Muscle layer of duodenum (tissue), 2 donors: ENCODE results near the gene TUSC2.
A peak's percentile ranks its signal among the peaks of the same experiment; 100 is the strongest.

Source experiments
- H3K27ac ChIP-seq: one replicate; pipeline ENCODE4 v1.7.0; 2013; ENCODE audit warnings: mild to moderate bottlenecking, low read length
- H3K27me3 ChIP-seq: one replicate; pipeline ENCODE4 v1.7.0; 2013; ENCODE audit warnings: low read depth, mild to moderate bottlenecking, control low read depth, low read length
- H3K36me3 ChIP-seq, 2 donors: one replicate each; pipeline ENCODE4 v1.7.0; 2013; ENCODE audit warnings: low read length in 2 of 2, control low read depth in 1 of 2, mild to moderate bottlenecking in 1 of 2; ENCODE audit not compliant: insufficient read depth in 2 of 2, control insufficient read depth in 1 of 2
- H3K4me1 ChIP-seq, 2 donors: one replicate each; pipeline ENCODE4 v1.7.0; 2013; ENCODE audit warnings: low read length in 2 of 2, mild to moderate bottlenecking in 2 of 2, control low read depth in 1 of 2, moderate library complexity in 1 of 2; ENCODE audit not compliant: insufficient read depth in 2 of 2, control insufficient read depth in 1 of 2
- H3K4me3 ChIP-seq, 2 donors: one replicate each; pipeline ENCODE4 v1.7.0; 2013; ENCODE audit warnings: low read length in 2 of 2, low read depth in 1 of 2, mild to moderate bottlenecking in 1 of 2
- H3K9me3 ChIP-seq, 2 donors: one replicate each; pipeline ENCODE4 v1.7.0; 2013; ENCODE audit warnings: low read length in 2 of 2, control low read depth in 1 of 2, mild to moderate bottlenecking in 1 of 2; ENCODE audit not compliant: control insufficient read depth in 1 of 2
- donor health status: healthy.

Gene TUSC2

DNA sequence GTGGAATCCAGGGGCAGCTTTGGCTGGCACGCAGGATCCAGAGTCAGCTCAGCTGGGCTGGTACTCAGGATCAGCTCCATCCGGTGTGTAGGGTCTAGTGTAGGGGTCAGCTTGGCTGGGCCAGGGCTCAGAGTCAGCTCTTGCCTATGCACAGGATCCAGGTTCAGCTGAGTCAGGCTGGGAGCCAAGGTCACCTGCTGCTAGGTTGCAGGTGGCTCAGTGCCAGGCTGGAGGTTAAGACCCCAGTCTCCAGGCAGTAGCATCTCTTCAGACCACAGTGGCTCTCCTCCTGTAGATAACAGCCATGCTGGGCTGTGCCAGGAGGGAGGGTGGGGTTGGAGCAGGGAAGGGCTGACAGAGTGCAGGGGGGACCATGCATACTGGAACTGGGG lies 30.6 kb downstream of the TUSC2 start:
- peaks cover 22 to 38% of the 10 kb centered on the region in 2 donors for H3K4me1 ChIP-seq
- H3K27ac ChIP-seq: no peak overlapping the region

DNA sequence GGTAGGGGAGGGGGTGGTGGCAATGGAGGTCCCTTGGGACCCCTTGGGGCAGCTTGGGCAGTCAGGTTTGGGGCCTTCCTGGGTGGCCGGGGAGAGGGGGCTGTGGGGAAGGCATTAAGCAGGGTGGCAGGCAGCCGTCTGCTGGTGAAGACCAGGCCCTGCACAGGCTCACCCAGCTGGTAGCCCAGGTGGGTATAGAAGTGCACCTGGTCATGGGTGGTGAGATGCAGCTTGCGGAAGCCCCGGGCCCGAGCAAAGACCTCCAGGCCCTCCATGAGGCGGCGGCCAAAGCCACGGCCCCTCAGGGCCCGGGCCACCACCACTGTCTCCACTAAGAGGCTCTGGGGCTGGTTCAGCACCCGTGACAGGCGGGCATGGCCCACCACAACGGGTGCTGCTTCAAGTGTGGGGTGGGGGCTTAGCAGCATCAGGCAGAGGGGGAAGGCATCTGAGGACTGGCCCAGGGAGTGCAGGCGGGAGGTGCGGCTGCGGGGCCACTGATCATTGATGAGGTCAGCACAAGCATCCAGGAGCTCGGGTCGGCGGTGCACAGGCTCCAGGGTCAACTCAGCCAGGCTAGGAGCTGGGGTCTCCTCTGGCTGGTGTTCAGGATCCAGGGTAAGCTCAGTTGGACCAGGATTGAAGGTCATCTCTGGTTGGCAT lies 31.2 kb downstream of the TUSC2 start:
- no peaks in the 10 kb centered on the region for H3K9me3 ChIP-seq
- no peak overlapping the region for H3K4me3 ChIP-seq
- H3K27me3 ChIP-seq: no peaks in the 10 kb centered on the region
- no peak overlapping the region for H3K27ac ChIP-seq
- H3K4me1 ChIP-seq: peaks cover 22 to 38% of the 10 kb centered on the region in 2 donors
- no peaks in the 10 kb centered on the region for H3K36me3 ChIP-seq

More for the DNA sequence above, 30.6 kb downstream of the TUSC2 start:
- Histone ChIP-seq H3K4me3 (no peak overlapping the region), H3K36me3 (no peaks in the 10 kb centered on the region), H3K27me3 (no peaks in the 10 kb centered on the region), H3K9me3 (no peaks in the 10 kb centered on the region)

DNA sequence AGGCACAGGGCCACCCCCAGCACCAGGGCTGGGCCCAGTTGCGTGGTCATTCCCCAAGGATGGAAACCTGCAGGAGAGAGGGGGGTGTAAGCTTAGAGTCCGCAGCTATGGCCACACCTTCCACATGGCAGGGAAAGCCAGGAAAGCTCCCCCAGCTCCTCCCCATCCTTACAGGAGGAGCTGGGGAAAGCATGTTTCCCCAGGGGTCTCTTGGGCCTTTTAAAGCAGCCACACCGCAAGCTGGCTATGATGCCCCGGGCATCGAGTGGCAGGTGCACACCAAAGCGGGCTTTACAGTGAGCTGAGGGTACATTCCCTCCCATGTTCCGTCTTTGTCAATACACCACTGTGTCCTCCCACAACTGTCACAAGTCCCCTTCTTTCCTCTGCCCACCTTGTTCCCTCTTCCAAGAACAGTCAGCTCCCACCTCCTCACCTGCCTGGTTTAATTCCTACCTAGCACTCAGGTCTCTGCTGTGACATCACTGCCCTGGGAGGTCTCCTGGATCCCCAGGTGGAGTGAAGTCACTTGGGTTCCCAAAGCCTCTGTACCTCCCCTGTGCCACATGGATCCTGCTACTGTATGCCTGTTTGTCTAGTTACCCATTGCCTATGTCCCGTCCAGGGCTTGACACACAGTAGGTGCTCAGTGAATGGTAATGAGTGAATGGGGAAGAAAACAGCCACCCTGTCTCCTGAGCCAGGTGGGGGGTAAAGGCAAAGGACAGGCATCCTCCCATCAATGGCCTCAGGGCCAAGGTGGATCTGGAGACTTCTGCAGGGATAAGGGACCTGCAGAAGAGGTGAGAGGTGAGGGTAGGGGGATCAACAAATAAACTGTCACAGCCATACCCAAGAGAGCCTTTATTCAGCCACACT lies 32.2 kb downstream of the TUSC2 start:
- H3K36me3 ChIP-seq: no peaks in the 10 kb centered on the region
- no peak overlapping the region for H3K27ac ChIP-seq
- H3K4me3 ChIP-seq: no peak overlapping the region
- no peaks in the 10 kb centered on the region for H3K27me3 ChIP-seq
- peaks cover 19 to 44% of the 10 kb centered on the region in 2 donors for H3K4me1 ChIP-seq
- H3K9me3 ChIP-seq: no peaks in the 10 kb centered on the region

DNA sequence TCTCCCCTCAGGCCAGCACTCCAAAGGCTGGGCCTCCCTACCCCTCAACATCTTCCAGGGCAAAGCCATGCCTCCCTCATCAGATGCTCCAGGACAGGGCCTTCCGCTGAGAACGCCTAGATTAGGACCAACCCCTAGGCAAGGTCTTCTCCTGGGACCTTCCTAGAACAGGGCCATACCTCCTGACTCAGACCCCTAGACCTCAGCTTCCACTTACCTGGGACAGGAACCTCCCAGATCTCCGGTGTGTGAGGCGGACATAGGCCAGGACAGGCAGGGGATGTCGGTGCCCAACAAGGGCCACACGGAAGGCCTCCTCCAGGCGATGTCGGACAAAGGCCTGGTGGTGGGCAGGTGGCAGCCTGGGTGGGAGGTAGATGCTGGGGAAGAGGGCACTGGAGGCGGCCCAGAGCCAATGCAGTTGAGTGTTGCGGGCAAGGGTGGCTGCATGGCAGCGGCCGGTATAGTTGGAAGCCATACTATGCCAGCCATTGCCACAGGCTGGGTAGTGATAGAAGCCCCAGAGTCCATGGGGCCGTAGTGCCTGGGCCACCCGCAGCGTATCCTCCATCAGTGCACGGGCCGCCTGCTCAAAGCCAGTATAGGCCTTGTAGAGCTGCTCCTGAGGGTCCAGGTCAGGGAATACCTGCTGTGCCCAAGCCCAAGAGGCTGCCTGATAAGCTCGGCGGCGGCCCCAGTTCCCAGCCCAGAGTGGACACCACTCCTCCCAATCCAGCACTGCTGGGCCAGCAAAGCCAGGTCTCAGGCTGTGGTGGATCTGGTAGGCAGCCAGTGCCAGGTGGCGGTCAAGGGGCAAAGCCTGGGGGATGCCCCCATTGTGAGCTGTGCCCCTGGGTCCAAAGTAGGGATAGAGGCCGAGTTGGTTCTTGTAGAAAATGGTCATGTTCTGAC lies 33.3 kb downstream of the TUSC2 start:
- Histone ChIP-seq H3K4me1 (peaks cover 11 to 37% of the 10 kb centered on the region in 2 donors), H3K27me3 (no peaks in the 10 kb centered on the region), H3K36me3 (peaks cover 3 to 8% of the 10 kb centered on the region in 2 donors), H3K4me3 (no peak overlapping the region), H3K9me3 (no peaks in the 10 kb centered on the region), H3K27ac (no peak overlapping the region)

DNA sequence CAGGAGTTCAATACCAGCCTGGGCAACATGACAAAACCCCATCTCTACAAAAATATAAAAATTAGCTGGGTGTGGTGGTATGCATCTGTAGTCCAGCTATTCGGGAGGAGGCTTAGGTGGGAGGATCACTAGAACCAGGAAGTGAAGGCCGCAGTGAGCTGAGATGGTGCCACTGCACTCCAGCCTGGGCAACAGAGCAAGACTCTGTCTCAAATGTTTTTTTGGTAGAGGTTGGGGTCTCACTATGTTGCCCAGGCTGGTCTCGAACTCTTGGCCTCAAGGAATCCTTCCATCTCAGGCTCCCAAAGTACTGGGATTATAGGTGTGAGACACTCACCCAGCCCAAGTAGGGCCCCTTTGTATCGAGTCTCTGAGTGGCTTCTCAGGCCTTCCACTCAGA lies 33.9 kb downstream of the TUSC2 start:
- Histone ChIP-seq H3K36me3 (peaks cover 9 to 15% of the 10 kb centered on the region in 2 donors), H3K4me1 (peaks cover 11 to 37% of the 10 kb centered on the region in 2 donors), H3K4me3 (no peak overlapping the region), H3K27ac (no peak overlapping the region), H3K27me3 (no peaks in the 10 kb centered on the region), H3K9me3 (no peaks in the 10 kb centered on the region)

DNA sequence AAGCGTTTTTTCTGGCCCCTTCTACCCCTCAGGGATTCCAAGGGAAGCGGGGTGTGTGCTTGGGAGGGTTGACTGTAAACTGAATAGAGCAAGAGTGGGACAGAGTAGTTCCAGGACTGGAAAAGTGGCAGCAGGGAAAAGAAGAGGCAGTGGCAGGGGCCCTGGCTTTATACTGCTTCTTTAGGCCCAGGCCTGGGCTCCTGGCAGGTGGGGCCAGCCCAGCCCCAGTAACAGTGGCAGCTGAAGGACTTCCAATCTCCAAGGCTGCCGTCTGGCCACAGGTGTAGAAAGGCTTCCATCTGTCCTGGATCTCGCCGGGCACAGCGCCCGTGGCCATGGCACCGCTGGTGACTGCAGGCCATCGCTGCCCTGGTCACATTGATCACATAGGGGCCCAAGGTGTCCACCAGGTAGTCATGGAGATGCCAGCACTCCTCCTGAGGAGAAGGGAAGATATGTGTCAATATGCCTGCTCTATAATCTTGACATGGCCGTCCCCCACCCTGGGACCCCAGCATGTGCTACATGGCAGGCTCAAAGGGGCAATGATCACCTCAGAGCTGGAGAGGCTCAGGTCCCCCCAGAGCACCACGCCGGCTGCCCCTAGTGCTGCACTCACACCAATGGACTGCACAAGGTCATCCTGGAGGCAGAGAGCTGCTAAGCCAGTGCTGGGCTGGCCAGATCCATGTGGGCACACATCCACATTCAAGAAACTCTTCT lies 34.8 kb downstream of the TUSC2 start:
- Histone ChIP-seq H3K4me1 (peaks cover 6 to 31% of the 10 kb centered on the region in 2 donors), H3K9me3 (no peaks in the 10 kb centered on the region), H3K36me3 (peaks cover 18 to 23% of the 10 kb centered on the region in 2 donors), H3K27ac (peak overlapping the region; percentile 93), H3K4me3 (peak overlapping the region; percentile 64 to 90), H3K27me3 (no peaks in the 10 kb centered on the region)

DNA sequence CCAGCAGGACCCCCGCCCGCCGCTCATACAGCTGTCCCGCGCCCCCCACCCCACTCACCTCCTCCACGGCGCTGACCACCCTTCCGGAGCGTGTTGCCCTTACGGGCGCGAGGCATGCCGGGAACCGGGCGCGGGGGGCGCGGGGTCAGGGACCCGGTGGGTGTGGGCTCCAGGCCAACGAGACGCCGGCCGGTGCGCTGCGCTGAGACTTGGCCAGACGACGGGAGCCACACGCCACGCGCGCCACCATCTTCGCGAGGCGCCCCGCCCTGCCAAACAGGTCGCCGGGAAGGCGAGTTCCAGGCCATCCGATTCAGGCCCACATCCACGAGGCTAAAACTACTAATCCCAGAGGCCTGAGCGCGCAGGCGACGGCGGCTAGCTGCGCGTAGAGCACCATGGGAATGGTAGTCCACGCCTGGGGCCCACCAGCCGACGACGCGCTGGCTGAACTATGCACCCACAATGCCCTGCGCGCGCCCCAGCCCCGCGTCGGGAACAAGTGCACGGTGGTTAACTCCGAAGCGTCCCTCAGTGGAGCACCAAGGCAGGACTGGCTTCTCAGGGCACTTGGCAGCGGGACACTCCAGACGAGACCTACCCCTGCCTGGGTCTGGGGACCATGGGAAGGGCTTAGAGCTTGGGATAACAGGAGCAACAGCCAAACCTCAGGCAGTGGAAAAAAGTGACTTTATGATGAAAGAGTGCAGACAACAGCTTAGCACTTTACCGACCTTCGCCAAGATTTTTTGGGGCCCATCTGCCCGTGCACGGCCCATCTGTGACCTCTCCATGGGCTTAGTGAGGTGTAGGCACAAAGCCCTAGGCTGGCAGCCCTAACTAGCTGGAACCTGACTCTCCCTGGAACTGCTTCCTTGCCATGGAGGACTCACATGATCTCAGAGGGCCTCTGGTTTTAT lies 35.6 kb downstream of the TUSC2 start, which contains the start of gene IFRD2:
TSS of gene IFRD2 (minus strand) at position 271 of the 920 bp plus-strand sequence. CDS start at position 116, 155 bp downstream.
- H3K4me1 ChIP-seq: peaks cover 5 to 24% of the 10 kb centered on the region in 2 donors
- H3K27me3 ChIP-seq: no peaks in the 10 kb centered on the region
- H3K4me3 ChIP-seq: peak within 1 kb of the TSS; percentile 84 to 90
- no peaks in the 10 kb centered on the region for H3K9me3 ChIP-seq
- H3K36me3 ChIP-seq: peaks cover 26 to 32% of the 10 kb centered on the region in 2 donors
- peak within 1 kb of the TSS; percentile 93 for H3K27ac ChIP-seq

DNA sequence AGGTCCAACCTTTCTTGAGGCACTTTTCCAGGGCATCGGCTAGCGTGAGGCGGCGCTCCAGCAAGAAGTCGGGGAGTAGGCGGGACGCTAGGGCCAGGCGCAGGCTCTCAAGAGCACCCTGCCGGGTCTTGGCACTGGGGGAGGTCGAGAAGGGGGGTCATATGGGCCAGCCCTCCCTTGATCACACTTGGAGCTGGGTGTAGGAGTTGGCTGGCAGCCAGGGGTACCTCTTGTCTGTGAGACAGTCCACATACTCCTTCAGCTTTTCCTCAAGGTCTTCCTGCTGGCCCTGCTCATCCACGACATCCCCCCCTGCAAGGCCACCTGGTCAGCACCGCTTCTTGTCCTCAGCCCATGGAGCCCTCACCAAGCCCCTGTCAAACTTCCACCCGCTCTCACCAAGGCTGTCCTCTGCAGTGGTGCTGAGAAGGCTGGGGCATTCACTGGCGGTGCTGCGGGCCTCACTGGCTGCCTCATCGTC lies 37.8 kb downstream of the TUSC2 start:
- no peaks in the 10 kb centered on the region for H3K27me3 ChIP-seq
- H3K9me3 ChIP-seq: no peaks in the 10 kb centered on the region
- H3K36me3 ChIP-seq: peaks cover 32 to 43% of the 10 kb centered on the region in 2 donors
- no peak overlapping the region for H3K27ac ChIP-seq
- H3K4me3 ChIP-seq: no peak overlapping the region
- peaks cover 5 to 24% of the 10 kb centered on the region in 2 donors for H3K4me1 ChIP-seq

DNA sequence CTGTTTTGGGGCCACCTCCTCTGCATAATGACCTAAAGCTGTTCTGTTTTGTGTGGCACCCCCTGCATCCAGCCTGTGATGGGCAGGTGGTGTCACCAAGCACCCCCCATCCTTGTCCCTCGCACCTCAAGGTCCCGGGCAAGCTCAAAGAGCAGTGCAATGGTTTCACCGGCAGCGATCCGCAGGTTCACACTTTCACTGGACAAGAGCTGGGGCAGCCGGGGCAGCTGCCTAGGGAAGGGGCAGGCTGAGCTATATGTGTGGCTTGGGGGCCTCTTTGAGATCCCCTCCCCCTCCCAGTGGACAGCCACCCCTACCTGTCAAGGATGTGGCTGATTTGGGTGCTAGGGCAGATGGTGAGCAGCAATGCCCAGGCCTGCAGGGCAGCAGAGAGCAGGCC lies 38.9 kb downstream of the TUSC2 start:
- Histone ChIP-seq H3K4me1 (peaks cover 5 to 24% of the 10 kb centered on the region in 2 donors), H3K36me3 (peaks cover 32 to 43% of the 10 kb centered on the region in 2 donors), H3K27me3 (no peaks in the 10 kb centered on the region), H3K27ac (no peak overlapping the region), H3K4me3 (no peak overlapping the region), H3K9me3 (no peaks in the 10 kb centered on the region)
